ENCODE results near the gene TMEM95. TPM values are rescaled to one million over a fixed set of nuclear protein-coding genes. Genes with fewer than 3 reads are reported as not detected.
A peak's percentile ranks its signal among the peaks of the same experiment; 100 is the strongest.

Gene TMEM95
- total and polyA plus RNA-seq, 2 of the 8 experiments (the other 6 are each of a cell fraction or from before 2014, with no cell fraction given) = not detected

DNA sequence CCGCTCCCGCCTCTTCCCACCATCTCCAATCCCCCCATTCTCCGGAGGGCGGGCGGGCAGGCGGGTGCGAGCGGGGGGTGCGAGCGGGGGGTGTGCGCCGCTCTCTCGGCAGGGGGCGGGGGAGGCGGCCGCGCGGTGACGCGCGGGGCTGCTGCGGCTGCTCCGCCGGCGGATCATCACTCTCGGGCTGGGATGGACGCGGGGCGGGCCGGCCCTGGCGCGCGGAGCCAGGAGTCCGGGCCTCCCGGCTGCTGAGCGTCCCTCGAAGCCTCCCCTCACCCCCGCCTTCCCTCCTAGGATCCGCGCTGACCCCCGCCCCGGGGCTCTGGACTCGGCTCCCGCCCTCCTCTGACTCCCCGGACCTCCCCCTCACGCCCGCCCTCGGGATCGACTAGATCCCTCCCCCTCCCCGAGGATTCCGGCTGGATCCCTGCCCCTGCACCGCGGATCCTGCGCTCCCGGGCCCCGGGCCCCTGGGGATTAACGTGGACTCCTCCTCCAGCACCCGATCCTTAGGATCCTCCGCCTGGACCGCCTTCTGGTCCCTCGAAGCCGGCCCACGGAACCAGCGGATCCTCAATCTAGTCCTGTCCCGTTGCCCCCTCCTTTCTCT lies 49.9 kb downstream of the TMEM95 start:
- Histone ChIP-seq H2BK12ac (ENCODE audit: low read depth, low read length) (no peak overlapping the region), H3K4ac (replicated peaks; ENCODE audit: insufficient read length, low read depth, low read length) (no peak overlapping the region), H3K9me3 (ENCODE audit: insufficient read depth in 2 of 2, low read depth in 1 of 2, low read length in 1 of 2) (no peaks in the 10 kb centered on the region), H3K56ac (replicated peaks; ENCODE audit: insufficient read length, low read depth, low read length) (no peak overlapping the region), H3K23ac (ENCODE audit: insufficient read length) (no peak overlapping the region), H2BK5ac (ENCODE audit: low read depth, low read length) (peak overlapping the region; percentile 60; the same call in 1 of the 2 replicates), H3K27ac (ENCODE audit: low read depth, low read length) (peak overlapping the region; percentile 55; the same call in 1 of the 2 replicates), H3K14ac (ENCODE audit: insufficient read length) (no peak overlapping the region), H3K79me2 (ENCODE audit: control insufficient read depth in 1 of 2, insufficient read depth in 2 of 2, low read length in 2 of 2) (peaks cover 0 to 8% of the 10 kb centered on the region in 2 experiments; a peak in 1 of 4 replicates), H4K5ac (ENCODE audit: insufficient read length, low read depth, low read length) (peak overlapping the region; percentile 59), H3K23me2 (ENCODE audit: low read depth, low read length) (peaks cover 15% of the 10 kb centered on the region; the same call in 1 of the 2 replicates), H4K8ac (ENCODE audit: extremely low read depth, insufficient read depth, low read length) (peak overlapping the region; percentile 54), H3K4me1 (replicated peaks in 1 of 4; ENCODE audit: control insufficient read depth in 3 of 4, insufficient read depth in 4 of 4, low read length in 3 of 4) (peaks cover 0 to 15% (median 11%) of the 10 kb centered on the region in 4 experiments; a peak in 5 of 7 replicates), H3K27me3 (replicated peaks in 1 of 4; ENCODE audit: control insufficient read depth in 3 of 4, extremely low read depth in 1 of 4, insufficient read depth in 3 of 4, low read length in 3 of 4) (no peaks in the 10 kb centered on the region; a peak in 1 of 7 replicates), H3K18ac (ENCODE audit: extremely low read depth, low read length) (peak overlapping the region; percentile 81), H3K36me3 (ENCODE audit: control insufficient read depth in 2 of 4, insufficient read depth in 4 of 4, low read length in 3 of 4) (peaks cover 2 to 14% (median 10%) of the 10 kb centered on the region in 4 experiments; a peak in 5 of 8 replicates), H2BK20ac (ENCODE audit: low read length) (no peak overlapping the region), H2BK15ac (ENCODE audit: low read length) (no peak overlapping the region), H3K79me1 (ENCODE audit: low read depth, low read length) (peaks cover 6% of the 10 kb centered on the region), H3K4me3 (ENCODE audit: extremely low read depth in 1 of 4, insufficient read depth in 2 of 4, low read depth in 3 of 4, low read length in 4 of 4) (peak overlapping the region; percentile 72 to 94 (median 81)), H4K20me1 (replicated peaks in 1 of 2; ENCODE audit: control insufficient read depth in 1 of 2, insufficient read depth in 2 of 2, low read length in 2 of 2) (peaks cover 0 to 13% of the 10 kb centered on the region in 2 experiments), H2AK5ac (ENCODE audit: low read depth, low read length) (no peak overlapping the region), H2BK120ac (replicated peaks; ENCODE audit: low read depth, low read length) (no peak overlapping the region), H3K9ac (replicated peaks in 1 of 4; ENCODE audit: extremely low read depth in 1 of 4, low read depth in 3 of 4, low read length in 3 of 4) (peak overlapping the region; percentile 52 to 76 (median 59)), H2AFZ (ENCODE audit: low read length) (no peak overlapping the region), H4K91ac (replicated peaks; ENCODE audit: insufficient read length, low read length) (no peak overlapping the region), H3K4me2 (ENCODE audit: insufficient read depth in 1 of 2, low read depth in 2 of 2, low read length in 2 of 2) (peak overlapping the region; percentile 90 to 97)
- FAIRE-seq = no peak
- TF ChIP-seq RBBP5 (IDR thresholded peaks at IDR 0.05; ENCODE audit: borderline replicate concordance, low read depth, low read length) (peak; percentile 74; the same call in 1 of the 2 replicates), GABPA (IDR thresholded peaks at IDR 0.05; ENCODE audit: borderline replicate concordance, insufficient read depth, low read length) (no peak), KDM4A (IDR thresholded peaks at IDR 0.05; ENCODE audit: low read depth, low read length, severe bottlenecking) (peak; percentile 51), SIN3A (conservative IDR thresholded peaks at IDR 0.05 in 1 of 2, IDR thresholded peaks at IDR 0.05 in 1 of 2; ENCODE audit: low read depth in 1 of 2, low read length in 2 of 2) (peak in 1 of 2 experiments; percentile 25; a peak in 1 of 4 replicates)
- peak in 1 of 2 experiments; percentile 81 for DNase-seq (ENCODE audit: low read depth in 1 of 2, low spot score in 2 of 2)
- CTCF ChIA-PET (ENCODE audit: partially characterized antibody) = interaction anchor here (0.8 to 3.2 kb wide), 7 partner anchors 9 to 156 kb away, joined by 4 to 22 read pairs (median 5); partner anchors contain the start of genes TMEM95 and TNK1
- 1% methylated on average over 16 of the region's 65 CpGs; no CpG with 5 or more reads in 1 of the 2 experiments for WGBS, 2 experiments (ENCODE audit: extremely low coverage in 1 of 2, insufficient coverage in 1 of 2, insufficient read length in 1 of 2, insufficient replicate concordance in 2 of 2, low coverage in 1 of 2, low lambda C conversion rate in 2 of 2, missing lambda C conversion rate in 1 of 2)
- POLR2A ChIA-PET (ENCODE audit: partially characterized antibody) = interaction anchor here (0.7 to 8.2 kb wide), 22 partner anchors 9 to 190 kb away, joined by 3 to 66 read pairs (median 4); partner anchors contain the start of genes ACAP1, CHRNB1, FGF11 and PLSCR3

All from H1 (cell line).